ENCODE results near the gene LMF2.
"Not testable (repeated sequence)": the region's sequence is repeated elsewhere in the genome, so short reads cannot be mapped to it uniquely, and the experiment has no call there.

The LMF2 gene

GRCh38 chr22:50542416-50542927 lies 35.0 kb upstream of the LMF2 start:
- Histone ChIP-seq H3K4me1 (ENCODE audit: insufficient read depth, insufficient read length) (no peaks in the 10 kb centered on the region), H3K9ac (ENCODE audit: insufficient read length, low read depth) (no peak overlapping the region), H3K36me3 (ENCODE audit: insufficient read depth, insufficient read length, low read length) (no peaks in the 10 kb centered on the region), H3K27me3 (ENCODE audit: insufficient read depth, insufficient read length) (peaks cover 11% of the 10 kb centered on the region), H3K9me3 (ENCODE audit: insufficient read depth, low read length) (no peaks in the 10 kb centered on the region), H3K4me3 (ENCODE audit: insufficient read length, low read depth) (no peak overlapping the region)
- TF ChIP-seq ZNF274 (IDR thresholded peaks at IDR 0.05; ENCODE audit: low read depth, low read length) = no peak
- DNase-seq (ENCODE audit: low read depth, low spot score) = no peak

GRCh38 chr22:50541667-50542026 lies 34.1 kb upstream of the LMF2 start:
- H3K27me3 ChIP-seq (ENCODE audit: insufficient read depth, insufficient read length) = peaks cover 11% of the 10 kb centered on the region
- not testable (repeated sequence) for DNase-seq (ENCODE audit: low read depth, low spot score); H3K9me3 ChIP-seq (ENCODE audit: insufficient read depth, low read length); H3K4me1 ChIP-seq (ENCODE audit: insufficient read depth, insufficient read length); H3K4me3 ChIP-seq (ENCODE audit: insufficient read length, low read depth); H3K9ac ChIP-seq (ENCODE audit: insufficient read length, low read depth); H3K36me3 ChIP-seq (ENCODE audit: insufficient read depth, insufficient read length, low read length)

GRCh38 chr22:50540381-50540780 lies 32.9 kb upstream of the LMF2 start:
- Histone ChIP-seq H3K4me1 (ENCODE audit: insufficient read depth, insufficient read length) (no peaks in the 10 kb centered on the region), H3K4me3 (ENCODE audit: insufficient read length, low read depth) (no peak overlapping the region), H3K9ac (ENCODE audit: insufficient read length, low read depth) (no peak overlapping the region), H3K36me3 (ENCODE audit: insufficient read depth, insufficient read length, low read length) (no peaks in the 10 kb centered on the region), H3K27me3 (ENCODE audit: insufficient read depth, insufficient read length) (peaks cover 11% of the 10 kb centered on the region), H3K9me3 (ENCODE audit: insufficient read depth, low read length) (no peaks in the 10 kb centered on the region)
- TF ChIP-seq YY1 (IDR thresholded peaks at IDR 0.05; ENCODE audit: insufficient read depth, insufficient read length) = no peak
- no peak for DNase-seq (ENCODE audit: low read depth, low spot score)

- Histone ChIP-seq H3K4me1 (ENCODE audit: insufficient read depth, insufficient read length) (no peaks in the 10 kb centered on the region), H3K27me3 (ENCODE audit: insufficient read depth, insufficient read length) (no peaks in the 10 kb centered on the region), H3K9ac (ENCODE audit: insufficient read length, low read depth) (no peak overlapping the region), H3K9me3 (ENCODE audit: insufficient read depth, low read length) (no peaks in the 10 kb centered on the region), H3K36me3 (ENCODE audit: insufficient read depth, insufficient read length, low read length) (no peaks in the 10 kb centered on the region), H3K4me3 (ENCODE audit: insufficient read length, low read depth) (no peak overlapping the region)
- DNase-seq (ENCODE audit: low read depth, low spot score) = no peak
- TF ChIP-seq ZNF274 (IDR thresholded peaks at IDR 0.05; ENCODE audit: low read depth, low read length) (no peak), YY1 (IDR thresholded peaks at IDR 0.05; ENCODE audit: insufficient read depth, insufficient read length) (no peak), SUZ12 (IDR thresholded peaks at IDR 0.05; ENCODE audit: extremely low read depth, insufficient read depth, insufficient read length) (no peak)
Observed at GRCh38 chr22:50537765-50538164, 30.3 kb upstream of the LMF2 start.

- no peak for DNase-seq (ENCODE audit: low read depth, low spot score)
- no peaks in the 10 kb centered on the region for H3K4me1 ChIP-seq (ENCODE audit: insufficient read depth, insufficient read length)
- no peaks in the 10 kb centered on the region for H3K36me3 ChIP-seq (ENCODE audit: insufficient read depth, insufficient read length, low read length)
- no peak overlapping the region for H3K9ac ChIP-seq (ENCODE audit: insufficient read length, low read depth)
- H3K27me3 ChIP-seq (ENCODE audit: insufficient read depth, insufficient read length) = no peaks in the 10 kb centered on the region
- no peak overlapping the region for H3K4me3 ChIP-seq (ENCODE audit: insufficient read length, low read depth)
- TF ChIP-seq ZNF274 (IDR thresholded peaks at IDR 0.05; ENCODE audit: low read depth, low read length) (no peak), SUZ12 (IDR thresholded peaks at IDR 0.05; ENCODE audit: extremely low read depth, insufficient read depth, insufficient read length) (no peak), YY1 (IDR thresholded peaks at IDR 0.05; ENCODE audit: insufficient read depth, insufficient read length) (no peak)
- no peaks in the 10 kb centered on the region for H3K9me3 ChIP-seq (ENCODE audit: insufficient read depth, low read length)
Observed at GRCh38 chr22:50536226-50536625, 28.7 kb upstream of the LMF2 start.

GRCh38 chr22:50535113-50535512 lies 27.6 kb upstream of the LMF2 start:
- Histone ChIP-seq H3K36me3 (ENCODE audit: insufficient read depth, insufficient read length, low read length) (no peaks in the 10 kb centered on the region), H3K27me3 (ENCODE audit: insufficient read depth, insufficient read length) (no peaks in the 10 kb centered on the region), H3K4me3 (ENCODE audit: insufficient read length, low read depth) (no peak overlapping the region), H3K9ac (ENCODE audit: insufficient read length, low read depth) (no peak overlapping the region), H3K9me3 (ENCODE audit: insufficient read depth, low read length) (no peaks in the 10 kb centered on the region), H3K4me1 (ENCODE audit: insufficient read depth, insufficient read length) (no peaks in the 10 kb centered on the region)
- DNase-seq (ENCODE audit: low read depth, low spot score) = no peak
- TF ChIP-seq YY1 (IDR thresholded peaks at IDR 0.05; ENCODE audit: insufficient read depth, insufficient read length) (no peak), ZNF274 (IDR thresholded peaks at IDR 0.05; ENCODE audit: low read depth, low read length) (no peak), SUZ12 (IDR thresholded peaks at IDR 0.05; ENCODE audit: extremely low read depth, insufficient read depth, insufficient read length) (no peak)

- H3K4me3 ChIP-seq (ENCODE audit: insufficient read length, low read depth); H3K27me3 ChIP-seq (ENCODE audit: insufficient read depth, insufficient read length); H3K4me1 ChIP-seq (ENCODE audit: insufficient read depth, insufficient read length); H3K9ac ChIP-seq (ENCODE audit: insufficient read length, low read depth); DNase-seq (ENCODE audit: low read depth, low spot score); H3K36me3 ChIP-seq (ENCODE audit: insufficient read depth, insufficient read length, low read length); H3K9me3 ChIP-seq (ENCODE audit: insufficient read depth, low read length): not testable (repeated sequence)
Observed at GRCh38 chr22:50533856-50534711, 26.6 kb upstream of the LMF2 start.

All from NT2/D1 (cell line).